ENCODE data around the gene ATP2C2.

Gene ATP2C2

DNA sequence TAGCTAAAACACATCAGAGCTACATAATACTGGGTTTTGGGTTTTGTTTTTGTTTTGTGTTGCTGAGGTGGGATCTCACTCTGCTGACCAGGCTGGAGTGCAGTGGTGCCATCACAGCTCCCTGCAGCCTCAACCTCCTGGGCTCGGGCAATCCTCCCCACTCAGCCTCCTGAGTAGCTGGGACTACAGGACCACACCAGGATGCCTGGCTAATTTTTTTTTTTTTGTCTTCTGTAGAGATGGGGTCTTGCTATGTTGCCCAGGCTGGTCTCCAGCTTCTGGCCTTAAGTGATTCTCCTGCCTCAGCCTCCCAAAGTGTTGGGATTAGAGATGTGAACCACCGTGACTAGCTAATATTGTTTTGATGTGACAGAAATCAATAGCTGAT is 129.9 kb downstream of the ATP2C2 start:
- TF ChIP-seq, protein P1, sequence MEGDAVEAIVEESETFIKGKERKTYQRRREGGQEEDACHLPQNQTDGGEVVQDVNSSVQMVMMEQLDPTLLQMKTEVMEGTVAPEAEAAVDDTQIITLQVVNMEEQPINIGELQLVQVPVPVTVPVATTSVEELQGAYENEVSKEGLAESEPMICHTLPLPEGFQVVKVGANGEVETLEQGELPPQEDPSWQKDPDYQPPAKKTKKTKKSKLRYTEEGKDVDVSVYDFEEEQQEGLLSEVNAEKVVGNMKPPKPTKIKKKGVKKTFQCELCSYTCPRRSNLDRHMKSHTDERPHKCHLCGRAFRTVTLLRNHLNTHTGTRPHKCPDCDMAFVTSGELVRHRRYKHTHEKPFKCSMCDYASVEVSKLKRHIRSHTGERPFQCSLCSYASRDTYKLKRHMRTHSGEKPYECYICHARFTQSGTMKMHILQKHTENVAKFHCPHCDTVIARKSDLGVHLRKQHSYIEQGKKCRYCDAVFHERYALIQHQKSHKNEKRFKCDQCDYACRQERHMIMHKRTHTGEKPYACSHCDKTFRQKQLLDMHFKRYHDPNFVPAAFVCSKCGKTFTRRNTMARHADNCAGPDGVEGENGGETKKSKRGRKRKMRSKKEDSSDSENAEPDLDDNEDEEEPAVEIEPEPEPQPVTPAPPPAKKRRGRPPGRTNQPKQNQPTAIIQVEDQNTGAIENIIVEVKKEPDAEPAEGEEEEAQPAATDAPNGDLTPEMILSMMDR (IDR thresholded peaks at IDR 0.05): no peak

DNA sequence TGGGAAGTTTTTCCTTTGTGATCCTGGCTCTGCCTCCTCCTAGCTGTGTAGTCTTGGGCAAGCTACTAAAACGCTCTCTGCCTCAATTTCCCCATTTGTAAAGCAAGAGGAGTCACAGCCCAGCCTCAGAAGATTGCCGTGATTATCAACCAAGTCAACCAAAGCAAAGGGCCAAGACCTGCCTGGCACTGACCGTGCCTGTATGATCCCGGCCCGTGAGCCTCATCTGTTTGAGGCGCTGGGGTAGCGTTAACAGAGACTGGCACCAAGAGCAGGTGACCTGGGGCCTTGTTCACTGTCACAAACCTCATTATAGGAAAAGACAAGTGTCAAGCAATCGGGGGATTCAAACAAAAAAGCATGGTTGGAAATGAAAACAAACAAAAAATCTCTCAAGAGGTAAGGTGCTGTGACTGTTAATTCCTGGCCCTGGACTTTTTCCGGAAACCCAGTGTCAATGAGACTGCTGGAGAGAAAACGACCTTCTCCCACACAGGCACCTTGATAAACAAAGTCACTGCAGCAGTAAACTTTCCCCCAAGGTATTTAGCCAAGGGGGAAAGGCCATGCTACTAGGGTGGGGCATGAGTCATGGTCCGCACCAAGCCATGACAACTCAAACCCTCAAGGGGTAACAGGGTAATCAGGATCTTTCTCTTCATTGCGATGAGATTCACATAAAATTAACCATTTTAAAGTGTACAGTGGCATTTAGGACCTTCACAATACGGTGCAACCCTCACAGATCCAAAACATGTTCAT is 130.7 kb downstream of the ATP2C2 start:
- TF ChIP-seq, protein P1 (IDR thresholded peaks at IDR 0.05): no peak

DNA sequence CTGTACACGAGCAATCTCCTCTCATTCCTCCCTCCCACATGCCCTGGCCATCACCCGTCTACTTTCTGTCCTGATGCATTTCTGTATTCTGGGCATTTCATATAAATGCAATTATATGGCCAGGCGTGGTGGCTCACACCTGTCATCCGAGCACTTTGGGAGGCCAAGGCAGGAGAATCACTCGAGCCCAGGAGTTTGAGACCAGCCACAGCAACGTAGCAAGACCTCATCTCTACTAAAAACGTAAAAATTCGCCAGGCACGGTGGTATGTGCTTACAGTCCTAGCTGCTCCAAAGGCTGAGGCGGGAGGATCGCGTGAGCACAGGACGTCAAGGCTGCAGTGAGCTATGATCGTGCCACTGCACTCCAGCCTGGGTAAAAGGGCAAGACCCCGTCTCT is 131.3 kb downstream of the ATP2C2 start:
- TF ChIP-seq, protein P1 (IDR thresholded peaks at IDR 0.05): no peak

DNA sequence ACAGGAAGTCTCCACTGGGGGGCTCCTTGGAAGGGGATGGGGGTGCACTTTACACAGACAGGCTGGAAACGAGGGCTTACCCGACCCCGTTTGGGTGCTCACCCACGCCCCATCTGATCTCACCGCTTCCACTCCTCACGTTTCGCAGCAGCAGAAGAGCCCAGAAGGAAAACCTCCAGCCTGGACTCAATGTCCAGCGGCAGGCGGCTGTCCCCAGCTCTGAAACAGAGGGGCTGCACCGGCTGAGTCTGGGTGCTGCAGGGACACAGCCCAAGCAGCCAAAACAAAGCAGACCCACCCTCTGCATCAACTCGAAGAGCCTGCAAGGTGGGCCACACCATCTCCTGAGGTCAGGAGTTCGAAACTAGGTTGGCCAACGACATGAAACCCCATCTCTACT is 132.2 kb downstream of the ATP2C2 start:
- TF ChIP-seq, protein P1 (IDR thresholded peaks at IDR 0.05): no peak

DNA sequence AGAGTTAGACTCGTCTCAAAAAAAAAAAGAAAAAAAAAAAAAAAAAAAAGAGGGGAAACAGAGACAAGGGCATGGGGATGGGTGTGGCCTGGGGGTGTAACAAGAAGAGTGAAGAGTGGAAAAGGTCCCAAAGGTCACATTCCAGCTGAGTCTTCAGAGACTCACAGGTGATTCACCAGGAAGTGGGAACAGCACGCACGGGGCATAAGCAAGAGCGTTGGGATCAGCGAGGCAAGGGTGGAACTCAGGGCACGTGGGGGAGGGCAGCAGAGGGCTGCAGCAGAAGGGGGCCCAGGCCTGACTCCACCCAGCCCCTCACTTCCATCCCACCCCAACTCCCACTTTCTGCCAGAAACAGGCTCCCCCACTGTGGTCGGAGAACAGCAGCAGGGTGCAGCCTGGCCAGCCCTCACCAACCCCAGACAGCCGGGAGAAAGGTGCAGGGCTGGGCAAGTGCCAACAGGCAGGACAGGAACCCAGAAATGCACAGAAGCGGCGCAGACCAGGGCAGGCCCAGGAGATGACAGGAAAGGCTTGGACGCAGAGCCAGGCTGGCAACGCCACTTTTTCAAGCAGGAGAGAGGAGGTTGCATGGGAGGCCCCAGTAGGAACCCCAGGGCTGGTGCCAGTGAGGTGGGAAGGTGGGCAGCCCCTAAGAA is 132.9 kb downstream of the ATP2C2 start:
- TF ChIP-seq, protein P1 (IDR thresholded peaks at IDR 0.05): no peak

DNA sequence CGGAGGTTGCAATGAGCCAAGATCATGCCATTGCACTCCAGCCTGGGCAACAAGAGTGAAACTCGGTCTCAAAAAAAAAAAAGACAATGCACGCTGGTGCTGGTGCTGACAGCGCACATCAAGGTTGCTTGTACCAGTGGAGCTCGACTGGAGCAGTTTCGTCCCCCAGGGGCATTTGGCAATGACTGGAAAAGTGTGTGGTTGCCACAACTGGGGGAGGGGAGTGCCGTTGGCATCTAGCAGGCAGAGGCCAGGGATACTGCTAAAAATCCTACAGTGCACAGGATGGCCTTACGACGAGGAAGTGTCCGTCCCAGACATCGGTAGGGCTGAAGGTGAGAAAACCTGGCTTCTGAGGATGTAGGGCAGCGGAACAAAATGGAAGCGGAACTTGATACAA is 133.7 kb downstream of the ATP2C2 start:
- TF ChIP-seq, protein P1 (IDR thresholded peaks at IDR 0.05): no peak

DNA sequence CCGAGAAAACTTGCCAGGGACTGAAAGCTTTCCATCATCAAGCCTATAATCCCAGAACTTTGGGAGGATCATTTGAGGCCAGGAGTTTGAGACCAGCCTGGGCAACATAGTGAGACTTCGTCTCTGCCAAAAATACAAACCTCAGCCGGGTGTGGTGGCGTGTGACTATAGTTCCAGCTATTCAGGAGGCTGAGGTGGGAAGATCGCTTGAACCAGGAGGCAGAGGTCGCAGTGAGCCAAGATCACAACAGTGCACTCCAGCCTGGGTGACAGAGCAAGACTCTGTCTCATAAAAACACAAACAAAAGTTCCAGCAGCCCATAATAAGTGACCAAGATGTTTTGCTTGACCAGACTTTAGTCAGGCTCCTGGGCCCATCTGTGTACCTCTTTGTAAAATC is 134.2 kb downstream of the ATP2C2 start:
- TF ChIP-seq, protein P1 (IDR thresholded peaks at IDR 0.05): no peak
